AG08395 (cell line): ENCODE results near the gene ALCAM.
A peak's percentile ranks its signal among the peaks of the same experiment; 100 is the strongest.

ENCODE experiments used
- DNase-seq: peaks from one replicate; pipeline ENCODE4 v3.0.0; 2012; ENCODE audit warnings: mixed read lengths, low spot score

Gene ALCAM

DNA sequence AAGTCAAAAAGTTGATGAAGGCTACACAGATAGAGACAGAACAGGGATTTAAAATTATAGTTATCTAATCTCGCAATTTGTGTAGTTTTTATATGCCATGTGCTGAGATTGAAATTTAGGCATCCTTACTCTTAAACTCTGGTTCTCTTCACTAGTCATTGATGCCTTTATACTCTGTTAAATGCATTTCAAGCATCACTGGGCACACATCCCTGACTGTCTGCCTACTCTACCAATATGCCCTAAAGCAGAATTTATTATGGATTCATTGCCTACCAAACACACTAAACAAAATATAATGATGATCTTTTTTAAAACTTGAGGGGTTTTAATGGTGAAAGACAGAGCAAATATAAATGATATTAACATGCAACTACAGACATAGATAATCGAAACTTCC is 10.3 kb upstream of the ALCAM start:
- no peak for DNase-seq

DNA sequence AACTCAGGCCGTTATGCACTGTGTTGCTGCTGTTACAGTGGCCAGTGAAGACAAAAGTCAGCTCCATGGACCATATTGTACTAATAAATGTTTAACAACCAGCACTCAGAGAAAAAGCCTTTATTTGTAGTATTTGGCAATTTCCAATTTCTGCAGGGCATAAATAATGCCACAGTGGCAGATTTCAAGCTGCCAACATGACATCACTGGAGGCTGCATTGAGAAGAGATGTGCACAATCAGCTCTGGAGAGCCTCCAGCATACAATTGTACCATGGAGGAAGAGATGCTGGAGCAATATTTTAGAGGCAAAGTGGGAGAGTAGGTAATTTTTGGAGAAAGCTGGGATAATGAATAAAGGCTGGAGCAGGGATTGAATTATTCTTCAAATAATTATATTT is 9.7 kb upstream of the ALCAM start:
- DNase-seq, result no peak

DNA sequence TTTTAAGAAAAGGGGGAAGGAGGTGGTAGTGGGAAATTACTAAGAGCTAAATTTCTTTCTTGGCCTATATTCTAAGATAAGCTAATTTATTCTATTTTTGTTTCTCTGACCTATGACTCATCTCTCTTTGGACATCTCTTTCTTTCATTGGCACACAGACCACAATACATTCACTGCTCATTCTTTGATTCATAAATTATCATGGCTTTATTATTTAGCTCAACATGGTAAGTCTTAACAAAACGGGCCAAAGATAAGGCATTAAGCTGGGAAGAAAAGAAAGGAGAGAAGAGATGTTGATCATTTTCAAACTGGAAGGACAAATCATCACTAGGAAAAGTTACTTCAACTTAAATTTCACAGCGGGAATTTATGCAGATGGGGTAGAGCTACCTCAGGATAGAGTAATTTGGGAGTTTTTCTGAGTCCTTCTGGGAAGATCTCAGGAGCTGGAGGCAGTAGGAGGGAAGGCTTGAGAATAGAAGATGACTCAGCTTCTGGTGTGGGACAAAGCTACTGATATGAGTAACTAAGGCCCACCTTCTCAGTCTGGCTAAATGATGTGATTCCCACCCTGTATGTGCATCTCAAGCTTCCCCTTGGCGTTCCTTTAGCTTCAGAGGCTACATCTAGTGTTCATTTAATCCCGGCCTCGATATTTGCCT is 7.5 kb upstream of the ALCAM start:
- no peak for DNase-seq

DNA sequence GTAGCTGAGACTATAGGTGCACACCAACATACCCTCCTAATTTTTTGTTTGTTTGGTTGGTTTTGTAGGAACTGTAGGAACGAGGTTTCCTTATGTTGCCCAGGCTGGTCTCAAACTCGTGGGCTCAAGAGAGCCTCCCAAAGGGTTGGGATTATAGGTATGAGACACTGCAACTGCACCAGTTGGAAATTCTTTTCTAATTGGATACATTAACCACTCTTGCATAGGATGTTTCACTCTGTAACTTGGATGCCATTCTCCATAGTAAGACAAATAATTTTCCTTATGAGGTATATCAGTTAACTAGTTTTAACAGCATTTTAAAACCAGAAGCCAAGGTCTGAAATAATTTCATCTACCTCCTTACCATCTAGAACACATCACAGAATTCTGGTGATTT is 6.7 kb upstream of the ALCAM start:
- DNase-seq, result no peak

DNA sequence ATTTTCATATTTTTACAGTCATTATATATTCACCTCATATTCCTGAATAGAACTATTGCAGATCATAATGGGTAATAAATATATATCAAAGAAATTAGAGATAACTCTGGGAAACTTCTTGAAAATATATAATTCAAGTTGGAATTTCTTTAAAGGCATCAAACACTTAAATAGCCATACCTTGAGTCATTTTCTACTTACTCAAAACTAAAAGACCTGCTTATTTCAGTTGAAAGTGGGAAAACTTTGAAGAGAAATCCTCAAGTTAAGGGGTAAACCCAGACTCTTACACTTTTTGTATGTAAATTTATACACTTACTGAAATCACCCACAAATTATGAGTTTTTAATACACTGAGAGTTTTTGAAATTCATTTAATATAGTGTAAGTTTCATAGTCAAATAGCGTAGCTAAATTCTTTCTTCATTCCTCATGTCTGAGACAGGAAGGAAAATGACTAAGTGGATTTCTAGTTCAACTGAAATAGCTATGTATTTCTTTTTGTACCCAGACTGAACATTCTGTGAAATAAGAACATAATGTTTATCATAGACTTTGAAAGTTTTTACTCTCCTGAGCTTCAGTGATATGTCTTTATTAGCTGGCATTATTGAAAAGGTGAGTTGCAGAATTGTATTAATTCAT is 4.6 kb upstream of the ALCAM start:
- DNase-seq, result no peak

DNA sequence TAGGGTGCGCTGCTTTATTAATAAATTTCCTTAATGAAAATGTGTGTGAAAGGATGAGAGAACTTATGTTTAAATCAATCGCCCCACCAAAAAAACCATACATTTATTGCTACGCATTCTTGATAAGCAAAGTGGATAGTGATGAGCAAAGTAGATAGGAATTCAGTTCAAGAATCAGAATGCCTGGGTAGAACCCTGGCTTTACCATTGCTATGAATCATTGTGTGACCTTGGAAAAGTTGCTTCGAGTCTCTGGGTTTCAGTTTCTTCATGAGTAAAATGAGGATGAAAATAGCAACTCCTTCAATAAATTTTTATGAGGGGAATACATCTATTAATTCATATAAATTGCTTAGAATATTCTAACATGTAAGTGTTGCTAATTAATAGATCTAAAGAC is 2.6 kb upstream of the ALCAM start:
- DNase-seq, result no peak

DNA sequence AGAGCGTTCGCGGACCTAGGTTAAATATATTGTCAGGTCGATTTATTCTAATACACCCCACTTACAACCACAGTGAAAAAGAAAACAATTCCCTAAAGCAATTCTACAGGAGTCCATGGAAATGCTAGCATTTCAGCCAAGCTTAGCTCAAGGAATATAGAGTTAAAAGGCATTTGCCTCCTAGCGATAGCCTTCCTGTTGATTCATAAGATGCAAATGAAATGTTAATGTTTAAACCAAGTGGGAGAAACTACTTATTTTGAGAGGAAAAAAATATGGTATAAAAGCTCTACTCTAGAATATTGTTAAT is 1.7 kb upstream of the ALCAM start:
- DNase-seq, result no peak

DNA sequence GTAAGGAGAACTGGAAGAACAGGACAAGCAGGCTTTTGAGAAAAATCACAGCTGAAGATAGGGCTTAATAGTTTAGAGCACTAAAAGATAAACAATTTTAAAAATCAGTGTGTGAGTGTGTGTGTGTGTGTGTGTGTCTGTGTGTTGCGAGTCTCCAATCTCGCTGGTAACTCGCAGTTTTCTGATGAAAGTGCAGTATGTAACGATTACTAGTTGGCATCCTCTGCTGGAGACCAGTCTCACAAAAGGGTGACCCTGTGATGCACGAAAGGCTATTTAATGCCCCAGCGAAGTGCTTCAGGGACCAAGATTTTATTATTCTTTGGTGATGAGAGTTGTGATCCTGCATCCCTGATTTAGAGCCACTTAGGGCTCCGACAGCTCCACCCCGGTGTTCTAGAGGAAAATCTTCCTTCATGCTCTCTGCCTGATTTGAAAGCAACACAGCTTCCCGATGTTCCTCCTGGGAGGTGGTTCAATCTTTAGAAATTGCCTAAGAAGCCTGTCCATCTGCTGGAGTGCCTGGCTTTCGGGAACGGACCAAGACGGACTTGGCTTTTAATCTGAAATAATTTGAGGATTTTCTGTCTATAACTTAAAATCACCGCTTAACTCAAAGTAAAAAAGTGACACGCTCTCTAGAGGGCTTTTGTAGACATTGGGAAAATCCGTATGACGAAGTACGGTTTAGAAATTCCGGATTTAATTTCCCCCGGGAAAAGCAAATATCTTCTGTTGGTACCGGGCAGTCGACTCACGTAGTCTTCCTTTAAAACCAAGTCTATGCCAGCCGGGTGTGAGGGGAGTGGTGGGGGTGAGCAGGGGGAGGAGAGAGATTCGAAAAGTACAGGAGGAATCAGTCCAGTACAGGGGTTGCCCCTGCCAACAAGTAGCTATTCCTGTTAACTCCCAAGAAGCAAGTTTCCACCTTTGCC is 1.1 kb upstream of the ALCAM start:
- DNase-seq, result no peak

DNA sequence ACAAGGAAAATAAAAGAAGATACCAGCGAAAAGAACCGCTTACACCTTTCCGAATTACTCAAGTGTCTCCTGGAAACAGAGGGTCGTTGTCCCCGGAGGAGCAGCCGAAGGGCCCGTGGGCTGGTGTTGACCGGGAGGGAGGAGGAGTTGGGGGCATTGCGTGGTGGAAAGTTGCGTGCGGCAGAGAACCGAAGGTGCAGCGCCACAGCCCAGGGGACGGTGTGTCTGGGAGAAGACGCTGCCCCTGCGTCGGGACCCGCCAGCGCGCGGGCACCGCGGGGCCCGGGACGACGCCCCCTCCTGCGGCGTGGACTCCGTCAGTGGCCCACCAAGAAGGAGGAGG is 325 bp downstream of the ALCAM start:
- DNase-seq, result no peak

DNA sequence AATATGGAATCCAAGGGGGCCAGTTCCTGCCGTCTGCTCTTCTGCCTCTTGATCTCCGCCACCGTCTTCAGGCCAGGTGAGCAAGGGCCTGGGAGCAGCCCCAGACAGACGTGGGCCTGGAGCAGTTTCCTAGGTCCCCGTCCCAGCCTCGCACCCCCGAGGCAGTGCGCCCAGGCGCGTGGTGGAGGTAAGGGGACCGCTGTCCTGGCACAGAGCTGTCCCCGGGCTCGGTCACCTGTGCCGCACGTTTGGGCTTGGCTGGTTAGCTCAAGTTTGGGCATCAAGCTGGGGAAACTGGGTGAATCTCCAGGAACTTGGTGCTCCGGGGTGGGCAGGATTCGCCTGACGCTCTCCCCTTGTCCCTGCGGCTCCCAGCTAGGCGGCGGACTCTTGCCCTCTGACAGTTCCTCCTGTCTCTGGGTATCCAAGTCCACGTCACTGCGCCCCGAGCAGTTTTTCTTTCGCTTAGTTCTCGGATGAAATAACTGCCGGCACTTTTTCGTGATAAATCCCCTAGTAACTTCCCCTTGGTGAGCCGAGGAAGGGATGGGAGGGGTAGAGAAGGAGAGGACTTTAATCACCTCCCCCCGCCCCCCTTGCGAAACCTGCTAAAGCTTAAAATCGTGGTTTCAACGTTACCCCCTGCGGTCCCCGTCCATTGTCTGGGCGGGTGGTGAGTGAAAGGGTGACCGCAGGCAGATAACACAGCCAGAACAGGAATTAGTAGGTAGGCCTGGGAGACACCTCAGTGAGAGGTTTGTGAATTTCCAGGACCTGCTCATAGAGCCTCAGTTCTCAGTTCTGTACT is 901 bp downstream of the ALCAM start:
- DNase-seq, result no peak

DNA sequence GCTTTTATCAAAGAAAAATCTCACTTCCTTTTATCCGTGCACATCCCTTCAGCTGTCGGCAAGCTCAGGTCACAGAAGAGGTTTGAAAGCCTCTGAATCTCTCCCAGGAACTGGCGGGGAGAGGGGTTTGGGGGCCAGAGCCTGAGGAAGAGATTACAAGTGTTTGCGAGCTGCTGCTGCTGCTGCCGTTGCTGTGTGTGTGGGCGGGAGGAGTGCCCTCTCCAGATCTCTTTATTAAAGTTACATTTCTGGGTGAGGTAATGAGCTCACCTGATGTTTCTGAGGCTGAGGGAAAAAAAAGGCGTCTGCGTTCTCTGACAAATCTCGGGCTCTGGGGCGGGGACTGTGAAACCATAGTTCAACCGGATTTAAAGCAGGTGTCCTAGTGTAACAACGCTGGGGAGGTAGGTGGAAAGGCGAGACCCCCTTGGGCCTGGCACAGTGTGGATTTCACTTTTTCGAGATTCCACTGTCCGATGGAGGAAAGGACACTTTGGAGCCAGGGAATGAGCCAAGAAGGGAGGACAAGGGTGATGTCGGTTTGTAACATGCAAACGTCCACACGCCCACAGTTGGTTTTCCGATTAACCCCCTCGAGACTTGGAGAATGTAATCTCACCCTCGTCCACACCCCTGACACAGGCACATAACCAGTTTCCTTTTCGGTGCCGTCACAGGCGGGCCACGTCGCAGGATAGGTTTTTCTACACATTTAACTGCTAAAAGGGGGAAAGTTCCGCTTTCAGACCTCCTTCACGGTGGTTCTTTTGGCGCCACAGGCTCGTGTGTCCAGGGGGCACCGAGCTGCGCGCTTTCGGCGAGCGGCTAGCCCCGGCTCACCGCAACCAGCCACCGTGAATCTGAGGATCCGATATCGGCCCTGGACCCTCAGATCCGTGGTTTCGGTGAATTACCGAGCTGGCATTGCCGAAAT is 2.1 kb downstream of the ALCAM start:
- no peak for DNase-seq

DNA sequence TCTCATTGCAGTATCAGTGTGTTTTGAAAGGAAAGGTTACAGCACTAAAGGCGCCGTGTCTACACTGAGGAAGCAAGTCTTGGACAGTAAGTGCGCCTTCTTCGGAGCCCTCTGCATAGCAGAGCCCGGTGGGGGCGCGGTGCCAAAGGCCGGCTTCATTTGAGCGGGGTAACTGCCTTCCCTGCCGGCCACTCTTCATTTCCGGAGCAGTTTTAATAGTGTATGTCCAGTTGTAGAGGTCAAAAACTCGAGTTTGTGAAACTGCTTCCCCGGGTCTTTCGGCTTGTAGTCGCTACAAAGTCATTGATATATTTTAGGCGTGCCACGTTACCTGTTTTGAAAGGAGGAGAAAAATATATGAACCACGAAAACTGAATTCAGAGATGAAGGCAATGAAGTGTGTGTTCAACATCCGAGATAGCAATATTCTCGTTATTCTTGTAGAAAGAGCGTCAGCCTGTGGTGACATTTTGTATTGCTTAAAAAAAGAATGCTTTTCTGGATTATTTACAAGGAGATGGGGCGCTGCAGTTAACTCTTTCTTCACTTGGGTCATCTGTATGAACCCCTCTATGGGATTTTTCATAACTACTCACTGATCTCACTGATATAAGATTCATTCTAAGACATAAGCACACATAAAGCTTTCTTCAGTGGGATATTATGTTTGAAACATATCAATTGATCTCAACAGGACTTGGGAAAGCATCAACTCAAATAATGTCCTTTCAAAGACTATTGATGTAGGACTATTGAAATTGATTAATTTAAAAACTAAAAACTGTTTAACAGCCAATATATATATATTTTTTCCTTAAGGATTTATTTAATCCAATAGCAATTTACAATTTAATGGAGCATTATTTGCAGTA is 3.0 kb downstream of the ALCAM start:
- peak; percentile 43 for DNase-seq

DNA sequence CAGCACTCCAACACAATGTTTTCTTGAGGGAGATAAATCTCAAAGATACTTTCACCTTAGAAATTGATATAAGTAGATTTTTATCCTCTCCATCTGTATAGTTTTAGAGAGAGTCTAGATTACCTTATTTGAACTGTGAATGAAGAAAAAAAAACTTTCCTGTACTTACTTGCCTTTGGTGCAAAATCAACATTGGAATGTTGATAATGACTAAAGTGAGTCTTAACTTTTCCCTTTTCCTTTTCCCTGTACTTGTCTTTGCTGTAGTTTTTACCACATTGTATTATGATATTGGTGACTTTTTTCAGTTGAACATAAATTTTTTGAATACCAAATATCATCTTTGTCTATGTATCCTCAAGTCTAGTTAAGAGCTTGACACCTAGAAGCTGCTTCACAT is 6.7 kb downstream of the ALCAM start:
- no peak for DNase-seq

DNA sequence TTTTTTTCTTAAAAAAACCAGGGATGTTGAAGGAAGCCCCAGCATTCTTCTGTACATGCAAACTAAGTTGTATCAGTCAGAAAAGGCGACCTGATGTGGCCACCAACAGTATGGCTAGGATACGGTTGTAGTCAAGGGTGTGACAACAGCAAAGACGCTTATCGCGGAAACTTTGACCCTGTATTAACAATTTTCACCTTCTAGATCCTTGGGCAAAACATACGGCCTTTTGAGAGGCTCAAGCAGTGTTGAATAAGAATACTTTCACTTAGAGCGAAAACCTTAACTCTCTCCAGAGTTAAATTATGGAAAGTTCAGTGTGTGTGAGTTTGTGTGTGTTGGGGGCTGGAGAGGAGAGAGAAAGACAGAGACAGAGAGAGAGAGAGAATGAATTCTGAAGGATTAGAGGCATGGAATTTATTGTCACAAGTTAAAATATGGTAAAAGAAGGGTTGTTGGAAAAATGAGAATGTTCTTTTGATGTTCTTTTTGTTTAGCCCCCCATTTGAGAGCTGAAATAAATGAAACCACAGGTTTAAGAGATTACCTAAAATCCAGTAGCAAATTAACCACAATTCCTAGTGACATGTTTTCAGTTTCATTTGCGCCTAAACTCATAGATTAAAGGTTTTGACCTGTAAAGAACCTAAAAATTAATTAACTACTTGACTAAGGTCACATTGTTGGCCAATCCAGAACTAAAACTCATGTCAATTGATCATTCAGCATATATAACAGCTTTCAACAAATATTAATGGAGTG is 9.2 kb downstream of the ALCAM start:
- DNase-seq, result no peak

DNA sequence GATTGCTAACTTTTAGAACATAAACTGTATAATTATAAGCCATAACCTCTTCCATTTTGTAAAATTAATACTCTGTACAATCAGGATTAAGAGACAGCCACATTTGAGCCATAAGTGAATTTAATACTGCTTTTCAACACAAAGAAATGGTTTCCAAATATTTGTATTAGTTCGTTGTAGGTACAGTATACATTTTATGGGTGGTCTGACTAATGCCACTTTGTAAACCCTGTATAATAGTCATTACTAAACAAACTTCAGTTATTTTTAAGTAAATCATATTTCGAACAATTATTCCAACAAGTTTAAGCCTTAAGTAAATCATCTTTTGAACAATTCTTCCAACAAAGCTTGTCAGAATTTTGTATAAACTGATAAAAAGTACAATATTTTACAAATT is 11.0 kb downstream of the ALCAM start:
- no peak for DNase-seq

DNA sequence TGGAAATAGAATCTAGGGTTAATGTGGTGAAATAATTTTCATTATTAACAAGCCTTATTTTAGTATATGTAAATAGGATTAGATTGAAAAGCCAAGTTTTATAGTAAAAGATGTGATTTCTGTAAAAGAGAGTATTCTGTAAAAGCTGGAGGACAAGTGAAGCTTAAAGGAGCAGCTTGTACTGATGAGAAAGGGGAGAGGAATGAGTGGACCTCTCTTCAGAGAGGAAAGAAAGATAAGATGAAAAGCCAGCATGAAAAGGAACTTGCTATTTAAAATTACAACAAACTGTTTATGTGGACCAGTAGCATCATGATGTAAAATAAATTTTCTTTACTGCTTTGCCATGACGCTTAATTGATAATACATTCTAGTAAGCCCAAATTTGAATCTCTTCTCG is 18.5 kb downstream of the ALCAM start:
- DNase-seq, result no peak

DNA sequence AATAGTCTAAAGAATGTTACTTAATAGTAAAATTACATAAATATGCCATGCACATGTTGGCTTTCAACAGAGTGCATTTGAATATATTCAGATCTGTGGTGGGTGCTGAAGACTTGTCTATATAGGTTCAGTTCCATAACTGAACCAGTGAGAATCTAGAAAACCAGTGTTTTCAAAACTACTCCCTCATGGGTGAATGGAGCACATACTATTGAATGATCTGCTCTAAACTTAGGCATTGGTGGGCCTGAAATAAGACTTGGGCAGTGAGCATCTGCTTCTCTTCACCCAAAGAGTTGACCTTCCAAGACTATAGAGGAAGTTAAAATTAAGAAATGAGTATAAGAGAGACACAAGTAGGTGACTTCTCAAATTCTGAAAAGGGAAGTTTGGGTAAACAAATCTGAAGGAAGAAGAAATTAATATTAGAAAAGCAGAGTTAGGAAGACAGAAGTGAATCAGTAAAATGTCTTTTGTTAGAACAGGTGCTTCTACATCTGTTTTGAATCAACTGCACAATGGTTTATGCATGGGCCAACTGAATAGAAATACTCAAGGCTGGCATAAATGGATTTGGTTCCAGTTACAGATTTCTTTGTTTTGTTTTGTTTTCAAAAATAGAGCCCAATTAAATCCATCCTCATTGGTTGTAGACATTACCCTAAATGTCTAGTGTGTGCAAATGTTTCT is 19.3 kb downstream of the ALCAM start:
- DNase-seq, result no peak

DNA sequence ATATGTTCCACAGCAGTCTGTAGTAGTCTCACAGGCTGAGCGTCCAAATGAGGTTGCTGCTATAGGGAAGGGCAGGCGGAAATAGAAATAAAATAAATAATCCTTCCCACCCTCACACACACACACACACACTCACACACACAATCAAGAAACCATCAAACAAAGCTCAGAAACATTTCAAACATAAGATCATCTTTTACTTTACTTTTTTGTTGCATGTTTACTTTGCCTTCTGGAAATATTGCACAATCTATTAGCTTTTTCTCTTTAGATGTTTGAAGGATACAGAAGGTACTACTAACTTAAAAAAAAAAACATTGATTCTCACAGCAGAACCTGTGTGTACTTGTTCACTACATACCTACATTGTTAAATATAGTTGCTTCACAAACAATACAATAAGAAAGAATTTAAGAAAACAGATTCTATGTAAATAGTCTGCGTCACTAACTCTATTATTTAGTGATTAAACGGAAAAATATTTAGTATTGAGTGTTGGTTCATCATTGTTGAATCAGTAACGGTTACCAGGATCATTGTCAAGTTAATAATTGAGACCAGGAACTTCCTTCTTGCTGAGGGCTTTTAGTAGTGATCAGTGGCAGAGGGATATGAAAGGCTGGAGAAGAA is 20.5 kb downstream of the ALCAM start:
- no peak for DNase-seq

DNA sequence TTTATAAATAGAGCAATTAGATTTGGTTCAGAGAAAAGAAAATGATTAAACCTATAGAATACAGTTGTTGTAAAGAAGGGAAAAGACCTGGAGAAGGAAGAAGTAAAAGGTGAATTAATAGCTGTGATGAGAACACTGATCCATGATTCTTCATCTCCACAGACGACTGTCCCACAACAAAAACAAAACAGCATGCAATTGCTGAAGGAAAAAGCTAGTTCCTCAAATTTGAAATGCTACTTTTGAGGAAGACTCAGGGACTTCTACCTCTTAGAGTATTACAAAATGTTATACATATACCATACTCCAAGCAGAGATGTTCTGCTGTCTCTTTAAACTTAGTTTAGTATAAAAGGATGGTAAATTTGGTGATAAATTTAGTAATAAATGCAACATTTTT is 21.5 kb downstream of the ALCAM start:
- DNase-seq, result no peak
